Mucosa of descending colon (tissue), 3 donors: ENCODE data around the gene DNAJC3. TPM values are rescaled to one million over a fixed set of nuclear protein-coding genes. Genes with fewer than 3 reads are reported as not detected.

Source experiments
- ATAC-seq: fragments of 200-7000 bp; cut with Tn5 transposase; one replicate; pipeline ENCODE4 v1.9.1; 2020; ENCODE audit warnings: mild to moderate bottlenecking, moderate library complexity
- DNase-seq, 3 donors: peaks; one replicate each; pipeline ENCODE4 v3.0.0-alpha.2; 2020
- H3K36me3 ChIP-seq: fragments of 200-600 bp; one replicate; pipeline ENCODE4 v1.8.0; 2021; ENCODE audit warnings: low read depth, mild to moderate bottlenecking
- H3K4me1 ChIP-seq: fragments of 200-600 bp; one replicate; pipeline ENCODE4 v1.8.0; 2021; ENCODE audit warnings: low read depth, mild to moderate bottlenecking
- H3K4me3 ChIP-seq: fragments of 200-600 bp; one replicate; pipeline ENCODE4 v1.8.0; 2021; ENCODE audit warnings: mild to moderate bottlenecking
- H3K9me3 ChIP-seq: fragments of 200-600 bp; one replicate; pipeline ENCODE4 v1.8.0; 2021; ENCODE audit warnings: mild to moderate bottlenecking
- intact Hi-C, 2 donors: fragments of 100-400 bp; cut with DNase I in 1 of 2; cut with micrococcal nuclease in 1 of 2; formaldehyde crosslinking; loops; one replicate each; pipeline versions ENCODE4 v1.11.0 to v1.11.1; 2022; cut with DNase I, micrococcal nuclease
- total RNA-seq, 3 donors: library from RNA; stranded (reverse); fragmentation: NEBNext Ultra II Directional in 2 of 3; extraction: Animal tissue kit (Norgen Biotek cat#: 25700) in 2 of 3; gene quantifications; one replicate each; pipeline versions ENCODE4 v1.2.1 to v1.2.4, GENCODE V29; 2021 to 2023
- TF ChIP-seq, protein P1 (sequence below): fragments of 200-600 bp; IDR thresholded peaks from one replicate; pipeline ENCODE4 v1.8.0; 2022; ENCODE audit warnings: antibody characterized with exemption, mild to moderate bottlenecking
- donor health status: DM: no; HTN: no; CAD: no; lungs with moderate emphysema.
- donor health status: DM: no; HTN: no; CAD: no.
- donor health status: DM: no; HTN: yes; CAD: no.

DNAJC3 gene
- total RNA-seq, 3 donors from 2014 or later = 48.6 to 60.5 (median 55.2) TPM

DNA sequence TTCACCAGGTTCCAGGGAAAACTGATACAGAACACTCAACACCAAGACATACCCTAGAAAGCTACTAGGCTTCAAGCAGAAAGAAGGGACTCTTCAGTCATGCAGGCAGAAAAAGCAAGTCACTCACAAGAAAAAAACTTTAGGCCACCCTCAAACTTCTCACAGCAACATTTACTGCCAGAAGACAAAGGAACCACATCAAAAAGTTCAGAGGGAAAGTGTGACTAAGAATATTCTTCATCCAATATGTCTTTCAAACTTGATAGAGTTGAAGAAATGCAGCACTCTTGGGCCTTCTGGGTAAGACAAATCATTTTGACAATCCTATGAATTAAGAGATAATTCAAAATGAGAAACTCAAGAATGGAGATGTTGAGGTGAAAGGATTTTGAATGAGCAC, 40.1 kb upstream of the DNAJC3 start:
- DNase-seq (no peak), ATAC-seq (no peak)
- TF ChIP-seq, protein P1, sequence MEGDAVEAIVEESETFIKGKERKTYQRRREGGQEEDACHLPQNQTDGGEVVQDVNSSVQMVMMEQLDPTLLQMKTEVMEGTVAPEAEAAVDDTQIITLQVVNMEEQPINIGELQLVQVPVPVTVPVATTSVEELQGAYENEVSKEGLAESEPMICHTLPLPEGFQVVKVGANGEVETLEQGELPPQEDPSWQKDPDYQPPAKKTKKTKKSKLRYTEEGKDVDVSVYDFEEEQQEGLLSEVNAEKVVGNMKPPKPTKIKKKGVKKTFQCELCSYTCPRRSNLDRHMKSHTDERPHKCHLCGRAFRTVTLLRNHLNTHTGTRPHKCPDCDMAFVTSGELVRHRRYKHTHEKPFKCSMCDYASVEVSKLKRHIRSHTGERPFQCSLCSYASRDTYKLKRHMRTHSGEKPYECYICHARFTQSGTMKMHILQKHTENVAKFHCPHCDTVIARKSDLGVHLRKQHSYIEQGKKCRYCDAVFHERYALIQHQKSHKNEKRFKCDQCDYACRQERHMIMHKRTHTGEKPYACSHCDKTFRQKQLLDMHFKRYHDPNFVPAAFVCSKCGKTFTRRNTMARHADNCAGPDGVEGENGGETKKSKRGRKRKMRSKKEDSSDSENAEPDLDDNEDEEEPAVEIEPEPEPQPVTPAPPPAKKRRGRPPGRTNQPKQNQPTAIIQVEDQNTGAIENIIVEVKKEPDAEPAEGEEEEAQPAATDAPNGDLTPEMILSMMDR = no peak
- H3K9me3 ChIP-seq = no peaks in the 10 kb centered on the region
- H3K36me3 ChIP-seq = no peaks in the 10 kb centered on the region
- peaks cover 4% of the 10 kb centered on the region for H3K4me1 ChIP-seq
- intact Hi-C loops = no loop called here
- no peak overlapping the region for H3K4me3 ChIP-seq

- H3K36me3 ChIP-seq = no peaks in the 10 kb centered on the region
- peak in 1 of 3 donors; percentile 12 for DNase-seq
- H3K4me1 ChIP-seq = peaks cover 14% of the 10 kb centered on the region
- intact Hi-C loops = no loop called here
- TF ChIP-seq, protein P1 = no peak
- ATAC-seq = peak; percentile 58
- H3K4me3 ChIP-seq = no peak overlapping the region
- no peaks in the 10 kb centered on the region for H3K9me3 ChIP-seq
Observed at GRCh38 chr13:95641291-95642027, 35.5 kb upstream of the DNAJC3 start.

DNA sequence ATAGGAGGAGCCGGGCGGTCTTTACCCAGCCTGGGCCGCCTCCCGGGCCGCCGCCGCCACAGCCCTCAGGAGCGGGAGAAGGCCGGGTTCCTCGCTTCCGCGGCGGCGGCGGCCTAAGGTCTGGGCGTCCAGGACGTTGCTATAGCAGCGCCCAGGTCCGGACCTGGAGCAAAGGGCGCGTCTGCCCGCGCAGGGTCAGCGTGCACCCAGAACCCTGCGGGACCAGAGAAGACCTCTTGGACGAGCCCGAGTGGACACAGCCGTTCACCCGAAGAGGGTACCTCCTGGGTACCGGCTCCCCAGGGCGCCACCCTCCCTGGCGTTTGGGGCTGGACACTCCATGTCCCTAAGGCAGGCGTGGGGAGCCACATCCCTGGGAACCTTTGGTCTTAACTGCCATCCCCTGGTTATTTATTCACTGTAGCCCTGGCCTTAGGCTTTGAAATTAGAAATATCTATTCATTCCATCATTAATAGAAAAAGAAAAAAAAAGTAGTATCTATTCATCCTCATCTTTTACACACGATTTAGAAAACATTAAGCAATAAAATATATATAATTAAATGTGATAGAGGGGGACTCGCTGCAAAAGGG, 34.8 kb upstream of the DNAJC3 start:
- TF ChIP-seq, protein P1 = no peak
- intact Hi-C loops = no loop called here
- no peaks in the 10 kb centered on the region for H3K9me3 ChIP-seq
- no peaks in the 10 kb centered on the region for H3K36me3 ChIP-seq
- ATAC-seq = peak; percentile 85
- peaks cover 14% of the 10 kb centered on the region for H3K4me1 ChIP-seq
- no peak overlapping the region for H3K4me3 ChIP-seq
- DNase-seq = peak; percentile 43 to 62 (median 54)

DNA sequence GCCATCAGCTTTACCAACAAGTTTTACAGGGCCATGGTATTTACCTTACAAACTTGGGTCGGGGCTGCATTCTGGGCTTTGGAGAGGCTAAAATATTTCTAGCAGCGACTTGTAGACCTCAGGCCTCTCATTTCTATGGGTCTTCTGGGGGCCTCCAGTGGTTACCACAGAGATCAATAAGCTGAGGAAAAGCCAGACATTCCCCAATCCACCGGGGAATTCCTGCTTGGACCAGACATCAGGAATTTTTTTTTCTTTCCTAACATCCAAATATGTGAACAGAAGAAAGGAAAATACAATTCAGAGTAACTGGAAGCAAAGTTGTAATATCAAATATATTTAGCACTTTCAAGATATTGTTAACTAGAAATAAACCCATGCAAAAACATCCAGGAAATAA, 33.9 kb upstream of the DNAJC3 start:
- Histone ChIP-seq H3K4me3 (no peak overlapping the region), H3K4me1 (peaks cover 14% of the 10 kb centered on the region), H3K9me3 (no peaks in the 10 kb centered on the region), H3K36me3 (no peaks in the 10 kb centered on the region)
- DNase-seq (no peak), ATAC-seq (no peak)
- intact Hi-C loops = no loop called here
- TF ChIP-seq, protein P1 = no peak

- TF ChIP-seq, protein P1 = no peak
- Histone ChIP-seq H3K36me3 (no peaks in the 10 kb centered on the region), H3K4me3 (no peak overlapping the region), H3K4me1 (peaks cover 14% of the 10 kb centered on the region), H3K9me3 (no peaks in the 10 kb centered on the region)
- ATAC-seq (no peak), DNase-seq (no peak)
- intact Hi-C loops = no loop called here
Observed at GRCh38 chr13:95643571-95643935, 33.4 kb upstream of the DNAJC3 start.
